ENCODE measurements around the gene DNAJB12.
"Not testable (repeated sequence)": the region's sequence is repeated elsewhere in the genome, so short reads cannot be mapped to it uniquely, and the experiment has no call there.

Gene DNAJB12

DNA sequence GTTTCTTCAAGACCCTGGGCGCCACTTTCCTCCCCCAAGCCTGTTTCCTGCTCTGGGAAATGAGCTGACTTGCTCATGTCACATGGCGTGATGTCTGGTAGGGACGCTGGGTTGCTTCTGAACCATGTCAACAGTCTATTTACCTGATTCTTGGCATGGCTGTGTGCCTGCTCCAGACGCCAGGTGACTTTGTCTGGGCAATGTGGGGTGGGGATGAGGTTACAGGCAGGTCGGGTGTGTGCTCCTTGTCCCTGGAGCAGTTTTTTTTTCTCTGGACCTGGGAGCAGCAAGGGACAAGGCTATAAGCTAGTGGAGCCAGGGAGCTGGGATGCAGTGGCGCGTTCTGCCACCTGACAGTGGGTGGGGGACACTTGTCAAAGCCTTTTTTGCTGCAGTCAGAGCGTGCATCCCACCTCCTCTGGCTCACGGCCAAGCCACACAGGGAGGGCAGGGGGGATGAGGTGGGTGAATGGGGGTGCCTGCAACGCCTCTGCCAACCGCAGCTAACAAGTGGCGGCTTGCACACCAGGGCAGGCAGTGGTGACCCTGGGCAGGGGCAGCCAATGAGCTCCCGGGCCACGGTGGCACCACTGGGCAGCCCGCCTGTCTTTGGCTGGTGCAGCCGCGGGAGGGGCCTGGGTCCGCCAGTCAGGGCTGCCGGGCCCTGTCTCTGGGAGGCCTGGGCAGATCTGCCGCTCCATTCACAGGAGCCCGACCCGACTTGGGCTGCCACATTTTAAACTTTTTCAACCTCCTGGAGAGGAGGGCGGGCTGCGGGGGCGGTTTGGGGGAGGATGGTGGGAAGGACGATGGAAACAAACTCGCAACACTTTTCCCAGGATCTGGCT is 22.9 kb downstream of the DNAJB12 start:
- DNase-seq (ENCODE audit: low spot score): peak; percentile 86

DNA sequence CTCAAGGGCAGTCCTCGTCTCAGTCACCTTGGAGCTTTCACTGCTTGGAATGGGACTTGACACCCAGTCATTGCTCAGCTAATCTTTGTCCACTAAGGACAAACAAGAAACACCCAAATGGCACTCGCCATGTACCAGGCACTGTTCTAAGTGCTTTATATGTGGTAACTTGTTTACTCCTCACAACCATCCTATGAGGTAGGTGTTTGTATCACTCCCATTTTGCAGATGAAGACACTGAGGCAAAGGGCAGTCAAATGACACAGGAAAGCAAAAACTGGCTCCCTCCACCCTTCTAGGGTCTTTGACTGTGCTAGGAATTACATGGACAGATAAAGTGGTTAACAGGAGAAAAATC is 24.7 kb downstream of the DNAJB12 start:
- no peak for DNase-seq (ENCODE audit: low spot score)

DNA sequence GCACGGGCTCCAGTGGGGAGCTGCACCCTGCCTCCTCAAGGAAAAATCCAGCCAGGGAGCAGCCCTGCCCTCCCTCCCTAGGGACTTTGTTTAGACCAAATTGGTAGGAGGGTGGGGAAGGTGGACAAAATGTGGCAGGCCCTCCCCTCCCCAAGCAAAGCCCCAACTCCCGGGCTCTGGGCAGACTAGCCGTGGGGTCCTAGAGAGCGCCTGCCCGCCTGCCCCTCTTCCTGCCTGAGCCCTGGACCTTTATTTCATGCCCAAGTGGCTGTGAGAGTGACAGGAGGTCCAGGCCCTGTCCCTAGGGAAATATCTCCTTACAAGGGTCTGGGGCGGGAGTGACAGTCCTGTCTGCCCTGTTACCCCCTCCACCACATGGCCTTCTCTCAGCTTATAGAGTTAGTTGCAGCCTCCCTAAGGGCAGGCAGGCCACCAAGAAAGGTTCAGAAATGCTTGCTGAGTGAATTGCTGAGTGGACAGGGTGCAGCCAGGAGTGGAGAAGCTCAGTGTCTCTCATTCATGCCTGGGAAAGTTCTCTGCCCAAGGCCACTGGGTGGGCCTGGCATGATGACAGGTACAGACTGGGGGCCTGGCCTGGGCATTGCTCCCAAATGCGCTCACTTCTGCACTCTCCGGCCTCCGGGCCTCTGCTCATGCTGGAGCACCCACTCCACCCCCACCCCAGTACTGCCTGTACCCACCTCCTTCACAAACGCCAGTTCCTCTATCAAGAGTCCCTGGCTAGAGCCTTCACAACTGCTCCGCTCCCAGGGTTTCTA is 25.2 kb downstream of the DNAJB12 start:
- DNase-seq (ENCODE audit: low spot score): no peak

DNA sequence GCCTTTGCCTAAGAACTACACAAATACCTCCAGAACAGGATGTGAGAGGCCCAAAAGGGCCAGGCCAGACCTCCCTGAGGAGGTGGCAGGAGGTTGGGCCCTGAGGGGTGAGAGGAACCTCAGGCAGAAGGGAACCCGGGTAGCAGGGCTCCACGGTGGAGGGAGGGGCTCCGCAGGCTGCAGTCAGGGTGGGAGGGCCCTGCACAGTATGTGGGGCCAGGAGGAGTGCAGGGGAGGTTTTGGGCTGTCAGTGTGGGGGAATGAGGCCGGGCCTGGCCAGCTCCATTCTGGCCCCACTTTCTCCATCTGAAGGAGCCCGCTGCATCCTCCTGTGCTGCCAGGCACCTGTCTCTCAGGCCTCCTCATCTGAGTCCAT is 25.9 kb downstream of the DNAJB12 start:
- no peak for DNase-seq (ENCODE audit: low spot score)

DNA sequence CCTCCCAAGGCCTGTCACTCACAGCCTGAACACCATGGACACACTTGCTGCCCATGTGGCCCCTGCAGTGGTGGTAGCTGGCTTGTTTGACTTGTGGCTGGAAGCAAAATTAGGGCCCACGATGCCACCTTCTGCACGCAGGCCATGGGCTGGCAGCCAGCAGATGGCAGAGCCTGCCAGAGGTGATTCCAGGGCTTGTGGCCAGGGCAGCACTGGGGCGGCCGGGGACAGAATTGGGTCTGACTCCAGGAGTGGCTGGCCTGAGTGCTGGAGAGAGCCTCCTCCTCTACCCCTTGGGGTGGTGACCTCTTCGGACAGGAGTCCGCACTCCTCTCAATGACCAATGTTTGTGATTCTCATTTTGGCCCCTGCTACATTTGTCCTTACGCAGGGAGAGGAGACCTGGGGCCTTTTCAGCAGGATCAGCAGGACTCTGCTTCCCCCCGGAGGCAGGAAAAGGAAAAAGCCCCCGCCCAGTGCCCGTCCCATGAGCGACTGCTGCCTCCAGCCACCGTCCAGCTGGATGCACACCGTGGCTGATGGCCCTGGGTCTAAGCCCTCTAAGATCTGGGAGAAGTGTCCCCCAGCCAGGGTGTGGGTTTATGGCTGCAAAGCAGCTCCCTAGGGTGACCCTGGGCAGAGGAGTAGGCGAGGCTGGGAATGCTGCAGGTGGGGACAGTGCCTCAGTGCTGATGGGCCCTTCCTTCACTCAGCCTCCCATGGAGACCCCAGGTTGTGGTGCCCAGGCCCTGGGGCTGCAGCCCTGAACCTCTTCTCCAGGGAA is 26.5 kb downstream of the DNAJB12 start:
- peak; percentile 77 for DNase-seq (ENCODE audit: low spot score)

DNA sequence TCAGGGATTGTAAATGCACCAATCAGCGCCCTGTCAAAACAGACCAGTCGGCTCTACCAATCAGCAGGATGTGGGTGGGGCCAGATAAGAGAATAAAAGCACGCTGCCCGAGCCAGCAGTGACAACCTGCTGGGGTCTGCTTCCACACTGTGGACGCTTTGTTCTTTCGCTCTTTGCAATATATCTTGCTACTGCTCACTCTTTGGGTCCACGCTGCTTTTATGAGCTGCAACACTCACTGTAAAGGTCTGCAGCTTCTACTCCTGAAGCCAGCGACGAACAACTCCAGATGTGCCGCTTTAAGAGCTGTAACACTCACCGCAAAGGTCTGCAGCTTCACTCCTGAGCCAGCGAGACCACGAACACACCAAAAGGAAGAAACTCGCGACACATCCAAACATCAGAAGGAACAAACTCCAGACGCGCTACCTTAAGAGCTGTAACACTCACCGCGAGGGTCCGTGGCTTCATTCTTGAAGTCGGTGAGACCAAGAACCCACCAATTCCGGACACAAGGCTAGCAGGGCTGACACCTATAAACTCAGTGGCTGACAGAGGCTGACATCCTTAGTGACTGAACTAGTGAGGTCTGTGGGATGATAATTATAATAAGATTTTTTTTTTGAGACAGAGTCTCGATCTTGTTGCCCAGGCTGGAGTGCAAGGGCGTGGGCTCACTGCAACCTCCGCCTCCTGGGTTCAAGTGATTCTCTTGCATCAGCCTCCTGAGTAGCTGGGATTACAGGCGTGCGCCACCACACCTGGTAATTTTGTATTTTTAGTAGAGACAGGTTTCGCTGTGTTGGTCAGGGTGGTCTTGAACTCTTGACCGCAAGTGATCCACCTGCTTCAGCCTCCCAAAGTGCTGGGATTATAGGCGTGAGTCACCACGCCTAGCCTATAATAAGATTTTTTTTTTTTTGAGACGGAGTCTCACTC is 27.8 kb downstream of the DNAJB12 start:
- not testable (repeated sequence) for DNase-seq (ENCODE audit: low spot score)

DNA sequence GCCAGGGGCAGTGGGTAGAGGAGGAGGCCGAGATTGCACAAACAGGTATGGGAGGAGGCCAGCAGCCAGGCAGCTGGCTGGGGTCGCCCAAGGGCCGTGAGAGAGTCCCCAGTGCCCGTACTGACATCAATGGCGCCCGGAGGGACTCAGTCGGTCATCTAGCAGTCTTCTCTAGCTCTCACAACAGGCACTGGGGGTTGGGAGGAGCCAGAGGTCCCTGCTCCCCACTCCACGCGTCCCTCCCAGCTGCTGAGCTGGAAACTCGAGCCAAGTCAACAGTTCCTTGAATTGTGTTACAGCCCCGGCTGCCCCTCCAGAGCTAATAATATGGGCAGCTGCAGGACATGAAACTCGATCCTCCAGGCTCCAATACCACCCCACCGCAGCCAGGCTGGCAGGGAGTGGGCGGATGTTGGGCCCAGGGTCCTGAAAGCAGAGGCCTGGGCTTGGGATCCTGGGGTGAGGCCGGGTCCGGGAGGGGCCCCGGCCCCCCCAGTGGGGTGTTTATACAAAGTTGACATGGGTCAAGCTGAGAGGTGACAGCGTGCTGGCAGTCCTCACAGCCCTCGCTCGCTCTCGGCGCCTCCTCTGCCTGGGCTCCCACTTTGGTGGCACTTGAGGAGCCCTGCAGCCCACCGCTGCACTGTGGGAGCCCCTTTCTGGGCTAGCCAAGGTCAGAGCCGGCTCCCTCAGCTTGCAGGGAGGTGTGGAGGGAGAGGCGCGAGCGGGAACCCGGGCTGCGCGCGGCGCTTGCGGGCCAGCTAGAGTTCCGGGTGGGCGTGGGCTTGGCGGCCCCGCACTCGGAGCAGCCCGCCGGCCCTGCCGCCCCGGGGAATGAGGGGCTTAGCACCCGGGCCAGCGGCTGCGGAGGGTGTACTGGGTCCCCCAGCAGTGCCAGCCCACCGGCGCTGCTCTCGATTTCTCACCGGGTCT is 29.2 kb downstream of the DNAJB12 start:
- not testable (repeated sequence) for DNase-seq (ENCODE audit: low spot score)

DNA sequence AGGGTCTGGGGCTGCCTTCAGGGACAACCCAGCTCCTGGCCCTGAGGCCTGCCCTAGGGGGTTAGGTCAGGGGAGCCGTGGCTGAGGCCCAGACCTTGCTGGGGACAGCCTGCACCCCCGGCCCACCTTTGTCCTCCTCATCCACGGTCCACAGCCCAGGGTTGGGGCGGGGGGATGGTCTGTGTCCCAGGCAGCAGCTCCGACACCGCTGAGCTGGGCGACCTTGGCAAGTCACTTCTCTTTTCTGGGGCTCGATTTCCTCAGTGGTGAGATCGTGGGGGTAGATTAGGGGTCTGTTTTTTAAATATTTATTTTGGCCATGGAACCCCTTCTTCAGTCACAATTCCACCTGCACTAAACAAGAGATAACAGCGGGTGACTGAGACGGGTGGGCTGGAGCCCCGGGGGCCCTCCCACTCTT is 30.9 kb downstream of the DNAJB12 start:
- DNase-seq (ENCODE audit: low spot score): no peak

DNA sequence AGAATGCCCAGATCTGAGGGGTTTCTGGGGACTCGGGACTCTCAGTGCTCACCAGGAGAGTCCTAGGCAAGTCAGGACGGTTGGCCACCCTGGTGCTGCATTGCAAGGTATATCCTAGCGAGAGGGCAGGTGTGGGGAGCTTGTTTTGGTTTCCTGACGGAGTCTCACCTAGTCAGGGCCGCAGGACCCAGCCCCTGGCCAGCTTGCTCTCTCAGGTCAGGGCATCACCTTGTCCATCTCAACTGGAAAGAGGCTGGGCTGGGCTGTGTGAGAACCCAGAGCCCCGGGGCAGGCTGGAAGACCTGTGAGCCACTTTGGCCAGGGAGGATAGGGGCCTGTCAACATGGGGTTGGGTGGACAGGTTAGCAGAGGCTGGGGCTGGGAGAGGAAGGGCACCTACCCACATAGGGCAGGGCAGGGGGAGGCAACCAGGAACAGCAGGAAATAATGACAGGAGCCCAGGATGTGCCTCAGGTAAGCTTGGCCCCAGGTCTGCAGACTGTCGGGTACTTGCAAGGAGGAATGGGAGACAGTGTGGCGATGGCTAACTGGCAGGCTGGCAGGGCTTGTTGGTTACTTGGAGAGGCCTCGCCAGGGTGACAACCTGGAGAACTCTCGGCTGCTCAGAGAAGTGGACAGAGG is 31.5 kb downstream of the DNAJB12 start:
- no peak for DNase-seq (ENCODE audit: low spot score)

DNA sequence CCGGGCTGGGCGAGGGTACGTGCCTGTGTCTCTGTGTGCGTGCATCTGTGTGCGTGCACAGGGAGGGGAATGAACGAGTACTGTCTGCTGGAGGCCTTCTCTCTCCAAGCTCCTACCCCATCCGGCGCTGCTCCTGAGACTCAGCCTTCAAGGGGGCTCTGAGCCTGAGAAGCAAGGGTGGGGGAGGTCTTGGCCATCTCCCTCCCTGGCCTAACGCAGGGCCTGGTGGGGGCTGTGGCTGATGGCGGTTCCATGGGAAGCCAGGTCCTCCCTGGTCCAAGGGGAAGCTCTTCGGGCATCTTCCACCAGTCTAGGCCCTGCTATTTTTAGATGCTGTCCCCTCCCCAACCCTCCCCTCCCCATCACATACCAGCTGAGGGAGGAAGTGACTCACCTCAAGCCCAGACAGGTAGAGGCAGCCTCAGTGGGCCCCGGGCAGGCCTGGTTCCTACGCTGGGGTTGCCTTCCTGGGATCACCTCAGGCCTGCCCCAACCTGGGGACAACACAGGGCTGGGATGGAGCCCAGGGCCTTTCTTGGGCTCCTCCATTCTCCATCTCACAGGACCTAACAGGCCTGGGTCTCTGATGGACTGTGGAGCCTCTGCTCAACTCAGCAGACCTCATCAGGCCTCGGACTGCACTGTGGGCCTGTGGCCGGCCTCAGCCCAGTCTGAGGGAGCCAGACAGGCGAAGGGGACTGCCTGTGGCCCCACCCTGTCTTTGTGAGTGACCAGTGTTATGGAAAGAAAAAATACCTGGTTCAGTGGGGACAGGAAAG is 32.2 kb downstream of the DNAJB12 start:
- no peak for DNase-seq (ENCODE audit: low spot score)

DNA sequence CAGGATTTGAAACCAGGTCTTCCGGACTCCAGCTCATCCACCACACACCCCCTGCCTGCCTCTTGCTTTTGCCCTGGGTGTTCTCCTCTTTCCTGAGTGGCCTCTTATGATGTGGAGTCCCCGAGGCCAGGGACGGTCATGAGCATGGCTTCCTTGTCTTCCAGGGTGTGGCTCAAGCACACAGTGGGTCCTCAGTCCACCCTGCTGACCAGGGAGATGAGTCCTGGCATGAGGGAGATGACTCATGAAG is 32.8 kb downstream of the DNAJB12 start:
- DNase-seq (ENCODE audit: low spot score): no peak

GRCh38 chr10:72321248-72322029 is 33.3 kb downstream of the DNAJB12 start:
- DNase-seq (ENCODE audit: low spot score): no peak

- peak; percentile 63 for DNase-seq (ENCODE audit: low spot score)
These were observed 34.0 kb downstream of the DNAJB12 start for GRCh38 chr10:72320676-72321247.

- DNase-seq (ENCODE audit: low spot score): no peak
These were observed 35.1 kb downstream of the DNAJB12 start for GRCh38 chr10:72319416-72320254.

DNA sequence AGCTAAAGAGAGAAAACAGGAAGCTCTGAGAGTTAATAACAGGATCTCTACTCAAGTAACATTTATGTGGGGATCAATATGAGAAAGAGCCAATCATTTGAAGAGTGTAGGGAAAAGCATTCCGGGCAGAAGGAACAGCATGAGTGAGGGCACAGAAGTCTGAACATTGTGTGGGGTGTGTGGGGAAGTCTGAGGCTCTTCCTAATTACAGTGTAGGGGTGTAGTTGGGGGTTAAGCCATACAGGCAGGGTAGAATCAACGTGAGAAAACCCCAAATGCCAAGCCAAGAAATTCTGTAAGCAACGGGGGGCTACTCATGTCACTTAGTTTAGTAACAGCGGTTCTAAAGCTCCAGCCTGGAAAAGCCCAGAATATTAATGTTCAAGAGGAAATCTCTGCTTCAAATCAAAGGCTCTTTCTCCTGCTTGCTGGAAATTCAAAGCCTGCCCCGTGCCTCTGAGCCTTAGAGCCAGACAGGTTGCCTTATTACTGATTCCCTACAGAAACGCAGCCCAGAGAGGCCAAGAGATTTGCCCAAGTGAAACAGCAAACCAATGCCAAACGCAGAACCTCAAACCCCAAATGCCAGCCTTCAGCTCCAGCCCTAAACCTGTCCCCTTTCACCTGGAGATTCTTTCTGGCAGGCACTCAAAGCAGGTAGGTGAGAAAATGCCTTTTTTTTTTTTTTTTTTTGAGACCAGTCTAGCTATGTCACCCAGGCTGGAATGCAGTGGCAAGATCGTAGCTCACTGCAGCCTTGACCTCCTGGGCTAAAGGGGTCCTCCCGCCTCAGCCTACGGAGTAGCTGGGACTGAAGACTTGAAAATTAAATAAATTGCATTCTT is 36.1 kb downstream of the DNAJB12 start:
- DNase-seq (ENCODE audit: low spot score): no peak

GRCh38 chr10:72316748-72317435 is 37.8 kb downstream of the DNAJB12 start:
- no peak for DNase-seq (ENCODE audit: low spot score)

All from cerebellar cortex (tissue), 1 donor.